NCI-H2029 (cell line): ENCODE data around the gene CDK14.

Experiments
- DNase-seq: peaks from one replicate; lab custom pipeline; 2025; lab: John Stamatoyannopoulos, UW

CDK14 gene

DNA sequence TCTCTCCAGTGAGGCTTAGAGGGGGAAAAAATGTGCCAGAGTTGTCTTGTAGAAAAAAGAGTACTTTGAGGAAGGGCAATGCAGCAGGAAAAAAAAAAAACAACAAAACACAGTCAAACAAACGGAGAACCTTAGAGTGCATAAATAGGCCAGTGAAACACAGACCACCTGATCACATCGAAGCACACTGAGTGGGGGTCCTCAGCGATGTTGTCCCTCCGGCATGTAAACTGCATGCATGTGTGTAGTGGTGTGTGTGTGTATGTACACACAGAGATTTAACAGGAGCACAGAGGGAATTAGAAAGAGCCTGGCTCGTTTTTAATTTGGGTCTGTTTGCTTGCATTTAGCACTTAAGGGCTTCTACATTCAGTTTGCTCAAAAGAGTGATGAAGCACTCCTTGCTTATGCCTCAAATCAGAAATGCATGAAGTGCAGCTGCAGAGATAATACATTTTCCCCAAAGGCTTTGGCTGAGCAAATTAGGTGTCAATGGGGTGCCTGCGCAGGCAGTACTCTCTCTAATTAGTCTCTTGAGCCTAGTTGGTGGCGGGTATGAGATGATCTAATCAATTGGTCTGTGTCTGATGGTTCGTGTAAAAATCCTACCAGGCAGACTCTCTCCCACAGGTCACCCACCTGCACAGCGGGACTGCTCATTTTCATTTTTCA is 605.5 kb downstream of the CDK14 start:
- no peak for DNase-seq

DNA sequence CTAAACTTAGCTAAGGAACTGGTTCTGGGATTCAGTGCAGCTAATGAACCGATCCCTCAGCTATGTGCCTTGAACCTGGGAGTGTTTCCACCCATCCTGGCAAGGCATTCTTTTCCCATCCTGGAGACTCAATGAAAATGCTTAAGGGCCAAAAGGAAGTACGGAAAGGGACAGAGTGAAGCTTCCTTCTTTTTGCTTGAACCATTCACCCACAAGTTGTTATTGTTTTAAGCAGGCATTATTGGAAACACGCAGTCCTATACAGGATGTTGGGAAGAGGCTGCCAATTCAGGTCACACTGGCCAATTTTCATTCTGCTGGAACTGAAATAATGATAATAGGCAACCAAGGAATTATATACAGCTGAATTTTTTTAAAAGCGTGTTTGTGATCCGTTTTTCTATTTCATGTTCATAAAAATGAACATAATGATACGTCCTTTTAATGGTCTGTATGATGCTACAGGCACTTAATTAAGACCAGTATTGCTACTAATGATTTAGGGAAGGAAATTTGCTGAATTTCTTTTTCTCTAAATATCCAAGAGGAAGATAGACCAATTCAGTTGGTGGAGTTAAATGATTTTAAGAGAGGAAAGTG is 610.3 kb downstream of the CDK14 start:
- no peak for DNase-seq

DNA sequence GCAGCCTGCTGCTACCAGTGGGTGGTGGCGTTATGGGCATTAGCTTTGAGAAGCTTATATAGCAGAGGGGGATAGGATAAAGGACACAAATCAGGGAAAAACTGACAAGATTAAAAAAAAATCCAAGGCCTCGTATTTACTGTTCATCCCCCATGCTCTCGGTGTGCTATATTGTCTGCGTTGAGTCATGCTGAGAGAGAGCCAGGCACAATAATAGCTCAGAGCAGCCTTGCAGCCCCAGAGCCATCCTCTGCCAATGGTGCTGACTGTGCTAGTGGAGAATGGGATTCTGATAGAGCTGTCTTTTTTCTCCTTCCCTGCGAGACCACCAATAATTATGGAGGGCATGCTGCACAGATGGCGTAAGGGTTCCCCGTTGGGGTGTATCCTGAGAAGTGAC is 616.5 kb downstream of the CDK14 start:
- no peak for DNase-seq

DNA sequence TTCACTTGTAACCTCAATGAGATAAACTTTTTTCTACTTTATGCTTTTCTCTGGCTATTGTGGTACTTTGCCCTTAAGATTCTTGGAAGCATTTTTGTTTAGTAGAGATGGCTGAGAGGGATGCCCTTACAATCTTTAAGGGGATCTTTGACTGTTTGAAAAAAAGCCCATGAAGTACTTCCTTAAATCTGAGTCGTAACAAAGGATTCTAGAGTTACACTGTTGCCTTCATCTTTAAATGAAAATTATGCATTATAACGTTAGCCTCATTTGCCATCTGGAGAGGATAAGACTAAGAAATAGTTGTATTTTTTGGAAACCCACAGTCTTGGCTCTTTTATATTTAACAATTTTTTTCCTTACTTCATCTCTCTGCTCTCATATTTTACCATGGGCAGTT is 630.3 kb downstream of the CDK14 start:
- DNase-seq = no peak

DNA sequence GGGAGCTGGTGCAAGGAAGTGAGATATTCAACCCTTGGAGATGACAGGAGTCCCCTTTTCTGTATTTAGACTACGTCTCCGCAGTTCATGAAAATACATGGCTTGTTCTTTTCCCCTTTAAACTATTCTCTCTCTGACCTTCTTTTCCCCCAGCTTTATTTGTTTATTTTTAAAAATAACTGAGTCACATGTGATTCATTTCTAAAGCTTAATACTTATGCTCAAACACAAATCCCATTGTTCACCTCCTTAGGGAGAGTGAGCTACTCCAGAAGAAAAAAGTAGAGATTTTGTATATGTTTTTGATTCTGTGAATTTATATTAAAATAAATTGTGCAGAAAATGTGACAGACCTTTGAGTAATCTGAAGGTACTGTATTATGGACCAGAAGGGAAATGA is 632.2 kb downstream of the CDK14 start:
- no peak for DNase-seq

DNA sequence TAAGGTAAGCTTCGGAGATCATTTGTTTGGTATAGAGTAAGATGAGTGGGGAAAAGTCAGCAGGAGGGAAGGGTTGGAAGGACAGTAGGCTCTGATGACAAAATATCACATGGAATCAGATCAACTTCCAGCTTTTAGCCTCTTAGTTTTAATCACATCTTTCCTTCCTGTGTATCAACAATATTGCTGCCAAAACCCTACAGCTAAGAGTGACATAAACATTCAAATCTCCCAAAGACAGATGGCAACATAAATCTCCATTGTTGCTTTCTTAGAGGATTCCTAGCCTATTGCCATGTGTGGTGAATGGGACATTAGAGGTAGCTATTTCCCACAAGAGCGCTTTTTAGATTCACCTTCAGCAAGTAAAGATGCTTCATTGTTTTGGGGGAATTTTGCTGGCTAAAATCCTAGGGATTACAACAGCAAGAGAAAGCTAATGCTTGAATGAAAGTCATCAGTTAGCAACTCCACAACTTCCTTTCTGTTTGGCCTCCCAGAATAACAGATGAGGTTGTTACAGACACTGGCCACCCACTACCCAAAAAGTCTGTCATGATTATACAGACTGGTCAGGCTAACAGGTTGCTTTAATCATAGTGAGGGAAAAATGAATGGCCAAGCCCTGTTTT is 632.9 kb downstream of the CDK14 start:
- no peak for DNase-seq

DNA sequence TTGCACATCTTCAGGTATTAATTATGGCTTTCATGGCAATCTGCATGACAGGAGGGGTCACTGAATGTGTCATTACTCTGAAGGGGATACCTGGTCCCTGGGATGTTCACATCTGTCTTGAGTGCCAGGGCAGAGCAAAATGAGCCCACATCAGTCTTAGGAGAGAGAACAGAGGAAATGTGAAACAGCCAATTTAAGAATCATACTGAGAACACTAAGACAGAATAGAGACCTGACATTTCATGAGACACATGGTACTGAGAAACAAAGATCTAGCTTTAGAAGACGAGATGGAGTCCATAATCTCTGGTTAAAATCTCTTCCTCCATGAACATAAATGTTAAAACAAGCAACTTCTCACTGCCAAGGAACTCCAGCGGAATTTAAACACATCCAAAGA is 634.0 kb downstream of the CDK14 start:
- DNase-seq = no peak

DNA sequence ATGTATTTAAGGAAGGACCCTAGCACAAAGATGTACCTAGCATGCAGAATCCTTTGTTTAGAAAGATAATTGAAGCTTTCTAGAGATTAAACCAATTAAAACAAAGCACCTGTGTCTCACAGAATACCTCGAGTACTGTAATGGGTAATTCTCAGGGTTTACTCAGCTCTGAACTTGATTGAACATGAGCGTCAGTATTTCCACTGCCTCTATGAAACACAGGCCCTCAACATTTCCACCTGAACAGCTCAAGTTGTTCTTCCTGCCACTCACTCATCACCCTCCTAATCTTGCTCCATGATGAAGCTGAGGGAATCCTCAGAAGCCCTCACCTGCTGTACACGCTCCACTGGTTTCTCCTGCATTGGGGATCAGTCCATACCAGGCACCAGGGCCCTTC is 634.4 kb downstream of the CDK14 start:
- DNase-seq = no peak

DNA sequence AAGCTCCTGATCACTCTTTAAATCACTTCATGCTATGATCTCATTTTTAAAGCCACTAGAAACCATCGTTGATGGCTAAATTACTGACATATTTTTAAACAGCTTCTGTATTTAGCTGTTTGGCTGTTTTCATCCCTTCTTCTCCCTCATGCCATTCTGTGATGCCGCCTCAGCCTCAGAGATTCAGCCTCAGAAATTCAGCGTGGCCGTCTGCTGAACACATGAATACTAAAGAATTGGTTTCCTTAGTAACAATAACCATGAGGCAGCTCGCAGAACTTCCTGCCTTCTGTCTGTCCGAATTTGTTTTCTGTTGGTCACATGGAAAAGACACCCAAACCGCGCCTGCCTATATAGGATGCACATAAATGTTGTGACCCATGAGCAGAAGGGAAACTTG is 637.1 kb downstream of the CDK14 start:
- no peak for DNase-seq

DNA sequence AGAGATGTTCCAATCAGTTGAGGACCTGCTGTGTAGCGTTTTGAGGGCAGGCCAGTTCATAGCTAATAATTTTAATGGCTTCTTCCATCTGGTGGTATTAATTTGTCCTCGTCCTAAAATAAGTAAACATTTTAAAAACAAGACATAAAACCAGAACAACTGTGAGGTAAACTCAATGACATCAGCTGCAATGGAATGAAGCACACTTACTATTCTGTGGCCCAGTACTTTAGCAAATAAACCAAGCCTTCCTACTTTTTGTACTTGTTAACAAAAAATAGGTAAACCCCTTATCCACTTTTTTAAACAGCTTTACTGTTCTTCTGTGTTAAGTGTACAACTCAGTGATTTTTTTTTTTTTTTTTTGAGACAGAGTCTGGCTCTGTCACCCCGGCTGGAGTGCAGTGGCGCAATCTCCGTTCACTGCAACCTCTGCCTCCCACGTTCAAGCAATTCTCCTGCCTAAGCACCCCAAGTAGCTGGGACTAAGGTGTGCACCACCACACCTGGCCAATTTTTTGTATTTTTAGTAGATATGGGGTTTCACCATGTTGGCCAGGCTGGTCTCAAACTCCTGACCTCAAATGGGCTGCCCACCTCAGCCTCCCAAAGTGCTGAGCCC is 639.2 kb downstream of the CDK14 start:
- no peak for DNase-seq

DNA sequence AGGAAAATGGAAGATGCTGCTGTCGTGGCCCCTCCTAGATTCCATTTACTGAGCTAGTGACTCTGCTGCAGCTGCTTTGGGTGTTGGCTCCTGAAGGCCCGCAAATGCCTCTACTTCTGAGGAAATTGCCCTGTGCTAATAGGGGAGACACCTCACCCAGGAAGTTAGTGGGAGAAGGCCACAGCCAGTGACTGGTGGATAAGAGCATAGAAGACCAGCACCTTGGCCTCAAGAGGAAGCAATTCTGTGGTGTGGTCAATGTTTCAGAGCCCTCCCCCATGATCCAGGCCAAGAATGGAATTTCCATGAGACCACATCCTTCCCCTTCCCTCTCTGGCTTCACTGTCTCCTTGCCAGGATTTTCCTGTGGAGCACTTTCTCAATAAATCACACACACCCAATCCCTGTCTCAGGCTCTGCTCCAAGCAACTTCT is 643.1 kb downstream of the CDK14 start:
- DNase-seq = no peak

DNA sequence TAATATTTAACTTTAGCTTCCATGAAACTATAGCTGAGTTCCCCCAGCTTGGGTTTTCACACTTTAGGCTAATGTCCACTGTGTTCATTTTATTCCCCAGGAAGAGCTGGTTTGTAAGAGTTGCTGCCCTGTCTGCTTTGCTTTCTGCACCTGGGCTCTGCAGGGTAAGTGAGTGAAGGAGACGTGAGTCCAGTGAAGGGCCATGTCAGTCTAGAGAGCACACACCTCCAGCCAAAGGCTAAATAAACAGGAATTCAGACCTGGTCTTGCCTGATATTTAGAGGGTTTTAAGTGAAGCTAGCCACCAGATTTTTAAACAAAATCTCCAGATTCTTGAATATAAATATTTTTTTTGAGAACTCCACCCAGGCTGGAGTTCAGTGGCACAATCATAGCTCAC is 643.7 kb downstream of the CDK14 start:
- no peak for DNase-seq

DNA sequence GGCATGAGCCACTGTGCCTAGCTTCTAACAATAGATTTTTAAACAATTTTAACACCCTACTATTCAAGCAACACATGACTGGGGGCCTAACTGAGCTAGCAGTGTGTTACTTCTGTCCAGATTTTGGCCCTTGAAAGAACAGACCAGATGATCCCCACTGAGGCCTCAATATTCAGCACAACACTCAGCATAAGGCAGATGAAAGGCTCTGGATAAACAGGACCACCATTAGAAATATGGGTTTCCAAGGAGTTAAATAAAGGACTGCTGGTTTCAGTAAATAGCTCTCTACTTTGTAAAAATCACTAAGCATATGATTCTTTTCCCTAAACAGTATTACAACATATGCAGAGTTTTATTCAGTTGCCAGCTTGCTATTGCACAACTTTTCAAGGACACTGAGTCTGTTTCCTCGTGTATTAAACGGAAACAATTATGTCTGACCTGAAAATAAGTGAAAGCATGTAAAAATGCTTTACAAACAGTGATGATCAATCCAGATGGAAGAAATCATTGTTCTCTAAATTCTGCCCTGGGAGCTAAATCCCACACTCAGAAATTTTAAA is 644.3 kb downstream of the CDK14 start:
- no peak for DNase-seq

DNA sequence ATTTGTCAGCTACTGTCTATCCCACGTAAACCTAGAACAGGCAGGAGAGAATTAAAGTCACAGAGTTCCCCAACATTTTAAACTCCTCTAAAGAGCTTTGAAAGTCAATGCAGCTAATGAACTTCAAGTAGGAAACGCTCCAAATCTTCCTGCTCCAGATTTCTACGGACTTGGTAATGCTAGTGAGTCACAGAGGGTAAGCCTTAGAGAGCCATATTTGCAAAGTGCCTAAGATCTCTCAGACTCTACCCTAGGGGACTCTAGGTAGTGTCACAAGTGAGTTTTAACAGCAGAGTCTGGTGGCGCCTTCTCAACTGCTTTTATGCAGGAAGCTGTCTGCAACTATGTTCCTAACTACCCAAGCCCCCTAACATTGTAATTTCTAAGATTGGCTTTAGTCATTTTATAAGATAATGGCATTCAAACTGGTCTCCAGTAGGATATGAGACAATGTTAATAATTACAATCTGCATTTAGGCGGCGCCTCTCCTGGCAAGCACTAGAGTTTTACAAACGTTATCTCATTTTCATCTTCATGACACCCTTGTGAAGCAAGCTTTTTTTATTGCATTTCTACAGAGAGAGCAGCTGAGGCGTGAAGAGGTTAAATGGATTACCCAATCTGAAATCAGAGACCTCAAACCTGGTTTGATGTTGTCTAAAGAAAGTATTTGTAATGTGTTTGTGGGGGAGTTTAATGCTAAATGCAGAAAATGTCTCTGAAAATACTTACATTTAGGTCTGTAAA is 646.1 kb downstream of the CDK14 start:
- DNase-seq = no peak

DNA sequence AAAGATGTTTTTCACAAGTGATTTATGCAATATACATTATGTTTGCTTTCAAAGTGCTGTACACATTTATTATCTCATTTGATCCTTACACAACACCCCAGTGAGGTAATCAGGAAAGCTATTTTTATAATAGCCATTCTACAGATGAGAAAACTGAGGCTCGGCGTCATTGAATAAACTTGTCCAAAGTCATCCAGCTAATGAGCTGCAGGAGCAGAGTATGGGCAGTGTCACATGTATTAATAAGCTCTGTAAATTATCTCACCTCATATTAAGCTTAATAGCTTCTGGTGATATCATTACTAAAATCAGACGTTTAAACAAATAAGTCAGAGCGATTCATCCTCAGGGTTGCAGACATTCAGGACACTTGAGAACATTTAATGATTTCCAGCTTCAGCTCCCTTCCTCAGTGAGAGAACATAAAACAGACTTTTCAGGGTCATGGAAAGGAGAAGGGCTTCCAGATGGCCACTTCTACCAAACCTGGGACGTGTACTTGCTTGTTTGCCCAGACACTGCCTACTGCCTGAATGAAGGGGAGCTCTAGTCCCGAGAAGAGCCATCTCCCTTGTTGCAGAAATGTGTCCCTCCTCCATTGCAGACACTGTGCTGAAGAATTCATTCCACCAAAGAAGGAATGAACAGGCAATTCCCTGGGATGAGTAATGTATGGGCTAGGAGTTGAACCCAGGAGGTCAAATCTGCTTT is 647.6 kb downstream of the CDK14 start:
- no peak for DNase-seq

DNA sequence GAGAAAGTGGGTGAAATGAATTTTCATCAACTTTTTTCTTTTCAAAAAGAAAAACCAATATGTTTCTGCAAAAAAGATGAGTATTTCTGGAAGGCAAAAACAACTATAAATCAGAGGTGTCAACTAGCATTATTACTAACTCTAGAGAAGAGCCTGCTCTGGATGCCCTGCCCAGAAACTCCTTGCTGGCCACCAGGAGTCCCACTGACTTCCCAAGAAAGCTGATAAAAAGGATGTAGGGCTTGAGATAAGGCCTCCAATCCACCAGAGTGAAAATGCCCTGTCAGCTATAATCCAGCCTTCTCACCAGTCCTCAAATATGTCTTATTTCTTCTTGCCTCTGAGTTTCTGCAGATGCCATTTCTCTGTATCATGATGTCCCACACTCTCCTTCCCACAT is 651.4 kb downstream of the CDK14 start:
- DNase-seq = no peak

DNA sequence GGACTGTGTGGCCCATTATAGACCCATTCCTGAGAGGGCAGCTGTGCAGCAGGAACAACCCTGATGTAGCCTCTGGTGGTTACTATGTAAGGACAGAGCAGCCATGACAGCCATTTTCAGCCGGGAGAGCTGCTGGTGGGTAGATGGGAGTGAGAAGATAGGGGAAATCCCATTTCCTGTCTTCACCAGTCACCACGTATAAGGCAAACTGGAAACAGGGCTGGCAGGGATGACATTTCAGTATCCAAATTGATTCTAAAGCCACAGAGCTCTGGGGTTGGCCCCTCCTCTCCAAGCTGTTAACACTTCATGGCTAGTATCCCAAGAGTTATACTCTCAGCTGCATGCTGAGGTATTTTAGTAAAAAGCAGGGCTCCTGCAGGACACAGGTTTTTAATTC is 652.9 kb downstream of the CDK14 start:
- no peak for DNase-seq

DNA sequence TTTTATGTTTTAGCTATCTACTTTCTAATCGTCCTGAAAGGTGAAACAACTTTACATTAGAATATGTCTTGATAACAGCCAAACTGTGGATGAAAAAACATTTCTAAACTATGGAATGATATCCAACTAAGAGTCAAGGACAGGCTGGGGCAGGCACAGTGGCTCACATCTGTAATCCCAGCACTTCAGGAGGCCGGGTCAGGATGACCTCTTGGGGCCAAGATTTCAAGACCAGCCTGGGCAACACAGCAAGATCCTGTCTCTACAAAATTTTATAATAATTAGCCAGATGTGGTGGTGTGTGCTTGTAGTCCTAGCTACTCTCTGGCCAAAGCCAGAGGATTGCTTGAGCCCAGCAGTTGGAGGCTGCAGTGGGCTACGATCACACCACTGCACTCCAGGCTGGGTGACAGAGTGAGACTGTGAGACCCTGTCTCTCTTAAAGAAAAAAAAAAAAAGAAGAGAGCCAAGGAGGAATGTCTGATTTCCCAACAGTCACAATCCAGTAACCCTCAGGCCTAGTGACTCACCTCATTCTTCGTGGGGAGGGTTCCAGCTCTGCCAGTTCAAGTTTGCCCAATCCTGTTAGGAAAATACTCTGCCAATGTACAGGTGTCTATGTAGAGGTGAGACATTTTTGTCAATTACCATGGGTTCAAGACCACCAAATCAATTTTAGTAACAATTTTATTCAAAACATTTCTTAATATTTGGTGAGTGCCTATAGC is 653.5 kb downstream of the CDK14 start:
- no peak for DNase-seq

DNA sequence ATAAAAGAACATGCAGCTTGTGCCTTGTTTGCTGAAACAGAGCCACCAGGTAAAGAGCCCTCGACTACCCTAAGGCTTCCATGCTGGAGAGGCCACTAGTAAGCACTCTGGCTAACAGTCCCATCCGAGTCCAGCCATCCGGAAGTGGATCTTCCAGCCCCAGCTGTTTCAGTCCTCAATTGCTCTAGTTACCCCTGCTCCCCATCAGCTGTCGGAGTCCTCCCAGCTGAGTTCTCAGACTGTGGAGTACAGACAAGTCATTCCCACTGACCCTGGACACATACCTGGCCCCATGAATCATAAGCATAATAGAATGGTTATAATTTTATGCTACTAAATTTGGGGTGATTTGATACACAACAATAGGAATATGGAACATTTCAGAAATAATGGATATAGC is 654.6 kb downstream of the CDK14 start:
- no peak for DNase-seq

DNA sequence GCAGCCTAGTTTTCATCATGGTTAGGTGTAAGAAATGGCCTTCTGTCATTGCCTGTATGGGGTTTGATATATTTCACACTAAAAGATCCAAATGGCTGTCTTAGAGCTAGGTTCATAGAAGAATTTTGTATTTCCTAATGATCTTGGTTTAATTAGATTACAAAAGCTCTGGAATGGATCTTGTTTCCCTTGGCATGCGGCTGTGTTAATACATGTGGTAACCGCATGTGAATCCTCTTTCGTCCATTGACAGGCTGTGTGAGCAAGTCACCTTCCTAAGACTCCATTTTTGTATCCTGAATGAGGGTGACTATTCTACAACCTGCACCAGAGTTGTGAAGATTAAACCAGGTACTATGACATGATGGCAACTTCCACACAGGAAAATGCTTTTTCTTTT is 655.8 kb downstream of the CDK14 start:
- no peak for DNase-seq
